ENCODE data around the gene KAZN.

KAZN gene

GRCh38 chr1:14922942-14923726 is 324.6 kb downstream of the KAZN start:
- no peak for DNase-seq

- peak; percentile 32 for DNase-seq
These were observed 325.4 kb downstream of the KAZN start for GRCh38 chr1:14923727-14924452.

GRCh38 chr1:14924455-14925331 is 326.2 kb downstream of the KAZN start:
- no peak for DNase-seq

- DNase-seq = no peak
These were observed 327.1 kb downstream of the KAZN start for GRCh38 chr1:14925336-14926136.

GRCh38 chr1:14926229-14926628 is 327.7 kb downstream of the KAZN start:
- DNase-seq = no peak

- no peak for DNase-seq
These were observed 328.5 kb downstream of the KAZN start for GRCh38 chr1:14926818-14927575.

- no peak for DNase-seq
These were observed 329.9 kb downstream of the KAZN start for GRCh38 chr1:14928412-14928811.

- DNase-seq = no peak
These were observed 330.5 kb downstream of the KAZN start for GRCh38 chr1:14928886-14929546.

GRCh38 chr1:14929547-14930246 is 331.2 kb downstream of the KAZN start:
- DNase-seq = no peak

- DNase-seq = no peak
These were observed 331.9 kb downstream of the KAZN start for GRCh38 chr1:14930247-14930965.

- DNase-seq = no peak
These were observed 333.7 kb downstream of the KAZN start for GRCh38 chr1:14932034-14932638.

GRCh38 chr1:14934867-14935266 is 336.4 kb downstream of the KAZN start:
- no peak for DNase-seq

- no peak for DNase-seq
These were observed 338.3 kb downstream of the KAZN start for GRCh38 chr1:14936815-14937214.

- DNase-seq = no peak
These were observed 338.9 kb downstream of the KAZN start for GRCh38 chr1:14937288-14937949.

GRCh38 chr1:14939527-14940284 is 341.2 kb downstream of the KAZN start:
- no peak for DNase-seq

- no peak for DNase-seq
These were observed 341.9 kb downstream of the KAZN start for GRCh38 chr1:14940285-14940870.

- DNase-seq = no peak
These were observed 343.4 kb downstream of the KAZN start for GRCh38 chr1:14941864-14942263.
